SHP77 (cell line): ENCODE data around the gene SHISA3.
"Not testable (repeated sequence)": the region's sequence is repeated elsewhere in the genome, so short reads cannot be mapped to it uniquely, and the experiment has no call there.

Source experiments
- DNase-seq, 2 experiments: peaks; one replicate each; lab custom pipeline; 2025; lab: John Stamatoyannopoulos, UW

SHISA3 gene

DNA sequence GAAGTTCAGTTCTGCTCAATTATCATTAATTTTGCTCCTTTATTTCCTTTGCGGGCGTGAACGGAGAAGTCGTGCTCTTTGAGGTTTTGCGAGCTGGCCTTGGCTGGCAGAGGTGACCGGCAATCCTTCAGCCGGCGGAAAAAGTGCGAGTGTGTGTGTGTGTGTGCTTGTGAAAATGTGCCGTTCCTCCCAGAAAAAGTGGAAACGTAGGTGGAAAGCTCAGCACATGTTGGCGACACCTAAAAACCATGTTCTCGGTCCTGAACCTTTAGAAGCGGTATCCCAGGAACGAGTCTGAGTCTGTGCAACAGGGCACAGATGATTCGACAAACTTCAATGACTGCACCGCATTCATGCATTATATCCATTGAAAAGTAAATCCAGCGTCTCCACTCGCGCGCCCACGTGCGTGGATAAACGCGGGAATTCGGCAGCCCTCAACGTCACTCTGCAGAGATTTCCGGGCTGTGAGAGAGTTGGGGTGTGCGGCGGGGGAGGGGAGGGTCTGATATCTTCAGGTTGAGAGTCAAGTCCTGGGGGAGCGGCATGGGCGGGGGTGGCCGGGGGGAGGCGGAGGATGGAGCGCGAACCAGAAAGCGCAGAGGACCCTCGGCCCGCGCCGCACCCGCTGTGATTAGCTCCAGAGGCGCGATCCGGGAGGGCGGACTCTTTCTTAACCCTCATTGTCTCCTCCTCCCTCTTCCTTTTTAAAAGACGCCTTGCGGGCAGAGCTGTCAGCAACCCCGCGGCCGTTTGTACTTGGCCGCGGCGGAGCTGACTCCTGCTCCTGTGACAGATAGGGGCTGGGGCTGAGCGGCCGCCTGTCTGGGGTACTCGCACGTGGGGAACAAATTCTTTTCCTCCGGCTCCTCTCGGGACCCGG, at the start of gene SHISA3:
TSS of gene SHISA3 (plus strand) at position 737 of the 883 bp plus-strand sequence. CDS start 569 bp downstream, outside the sequence.
- no peak for DNase-seq

DNA sequence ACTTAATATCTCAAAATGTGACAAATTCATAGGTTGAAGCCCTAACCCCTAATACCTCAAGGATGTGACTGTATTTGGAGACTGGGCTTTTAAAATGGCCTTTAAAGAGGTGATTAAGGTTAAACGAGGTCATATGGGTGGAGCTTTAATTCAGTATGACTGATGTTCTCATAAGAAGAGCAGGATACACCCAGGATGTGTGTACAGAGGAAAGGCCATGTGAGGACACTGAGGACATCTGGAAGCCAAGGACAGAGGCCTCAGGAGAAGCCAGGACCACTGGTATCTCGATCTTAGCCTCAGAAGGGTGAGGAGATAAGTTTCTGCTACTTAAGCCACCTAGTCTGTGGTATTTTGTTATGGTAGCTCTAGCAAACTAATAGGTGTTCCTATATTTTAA, 49.0 kb upstream of the SHISA3 start:
- DNase-seq: no peak

DNA sequence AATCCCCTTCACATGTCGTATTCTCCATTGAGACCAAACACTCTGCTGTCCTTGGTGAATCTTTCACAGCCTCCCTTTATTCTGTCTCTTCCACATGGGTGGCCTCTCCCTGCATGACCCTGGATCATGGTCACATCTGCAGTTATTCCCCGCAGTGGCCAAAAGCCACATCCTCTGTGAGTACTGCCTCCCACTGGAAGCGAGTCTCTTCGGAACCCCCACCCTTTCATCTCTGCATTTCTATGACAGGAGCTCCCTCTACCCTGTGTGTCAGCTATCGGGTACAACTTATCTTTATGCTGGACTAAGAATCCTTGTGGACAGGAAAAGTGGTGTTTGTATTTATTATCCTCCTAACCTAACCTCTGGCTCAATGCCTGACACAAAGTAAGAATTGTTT, 48.6 kb upstream of the SHISA3 start:
- no peak for DNase-seq

DNA sequence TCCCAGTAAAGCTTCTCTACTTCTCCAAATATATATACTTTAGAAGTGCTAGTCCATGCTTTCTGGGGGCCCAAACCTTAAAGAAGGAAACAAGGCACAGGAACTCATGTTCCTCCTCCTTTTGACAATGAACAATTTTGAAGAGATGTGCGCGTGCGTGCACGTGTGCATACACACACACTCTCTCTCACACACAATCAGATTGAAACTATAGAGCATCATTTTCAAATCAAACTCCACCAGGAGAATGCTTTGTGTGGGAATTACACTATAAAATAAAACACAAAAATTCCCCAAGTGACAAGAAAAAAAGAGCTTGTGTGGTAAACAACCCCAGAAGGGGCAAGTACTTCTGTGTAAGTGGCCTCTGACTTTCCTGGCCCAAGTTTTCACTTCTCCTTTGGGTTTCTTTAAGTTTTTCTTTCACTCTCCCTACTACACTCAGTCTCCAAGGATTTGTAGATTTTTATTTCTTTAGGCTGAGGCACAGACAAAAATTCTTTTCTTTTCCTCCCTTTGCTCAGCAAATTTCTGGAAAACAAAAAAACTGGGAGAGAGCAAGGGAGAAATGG, 46.6 kb upstream of the SHISA3 start:
- no peak for DNase-seq

DNA sequence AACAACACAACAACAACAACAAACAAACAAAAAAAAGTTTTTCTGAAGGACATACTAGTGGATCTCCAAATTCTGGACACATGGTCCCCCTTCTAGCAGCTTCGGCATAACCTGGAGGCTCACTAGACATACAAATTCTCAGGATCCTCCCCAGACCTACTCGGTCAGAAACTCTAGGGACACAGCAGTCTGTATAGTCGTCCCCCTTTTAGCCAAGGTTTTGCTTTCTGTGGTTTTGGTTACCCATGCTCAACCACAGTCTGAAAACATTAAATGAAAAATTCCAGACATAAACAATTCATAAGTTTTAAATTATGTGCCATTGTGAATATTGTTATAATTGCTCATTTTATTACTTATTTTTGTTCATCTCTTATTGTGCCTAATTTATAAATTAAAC, 45.2 kb upstream of the SHISA3 start:
- DNase-seq: no peak

DNA sequence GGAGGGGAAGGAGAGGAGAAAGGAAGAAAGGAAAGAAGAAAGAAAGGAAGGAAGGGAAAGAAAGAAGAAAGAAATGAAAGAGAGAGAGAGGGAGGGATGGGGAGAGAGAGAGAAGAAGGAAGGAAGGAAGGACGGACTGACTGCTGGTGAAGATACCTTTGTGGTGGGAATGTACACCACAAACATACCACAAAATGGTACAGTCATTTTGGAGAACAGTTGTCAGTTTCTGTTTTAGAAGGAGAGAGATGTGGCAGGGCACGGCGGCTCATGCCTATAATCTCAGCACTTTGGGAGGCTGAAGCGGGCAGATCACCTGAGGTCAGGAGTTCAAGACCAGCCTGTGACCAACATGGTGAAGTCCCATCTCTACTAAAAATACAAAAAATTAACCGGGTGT, 40.0 kb upstream of the SHISA3 start:
- no peak for DNase-seq

DNA sequence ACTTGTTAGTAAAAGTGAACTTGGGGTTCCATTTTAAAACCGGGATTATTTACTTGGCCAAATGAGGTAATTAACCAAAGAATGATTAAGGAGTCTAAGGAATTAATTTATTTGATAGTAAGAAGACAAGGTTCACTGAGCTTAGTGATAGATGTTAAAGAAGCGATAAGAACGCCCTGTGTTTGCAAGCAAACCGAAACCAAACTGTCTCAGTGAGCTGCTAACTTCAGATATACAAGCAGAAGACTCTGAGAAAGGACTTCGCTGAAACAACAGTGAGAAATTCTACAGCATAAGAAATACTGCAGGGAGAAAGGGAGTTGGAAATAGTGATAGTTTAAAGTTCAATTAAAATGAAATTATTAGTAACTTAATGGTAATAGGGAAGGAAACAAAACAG, 37.6 kb upstream of the SHISA3 start:
- DNase-seq: no peak

DNA sequence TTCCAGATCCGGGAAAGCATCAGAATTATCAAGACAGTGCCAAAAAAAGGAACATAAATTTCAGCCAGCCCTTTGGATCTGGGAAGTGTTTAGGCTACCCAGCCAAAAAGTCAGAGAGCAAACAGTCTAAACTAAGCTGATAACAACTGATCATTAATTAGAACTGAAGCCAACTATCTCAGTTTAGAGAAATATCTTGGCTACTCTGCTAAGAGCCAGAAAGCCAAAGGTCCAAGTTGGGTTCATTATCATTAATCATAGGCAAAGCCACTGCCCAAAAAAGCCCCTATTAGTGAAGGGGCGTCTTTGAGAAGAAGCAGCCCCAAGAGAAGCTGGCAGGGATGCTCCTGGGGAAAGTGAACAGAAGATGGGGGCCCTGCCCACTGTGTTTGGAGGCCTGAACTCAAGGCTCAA, 37.0 kb upstream of the SHISA3 start:
- DNase-seq: no peak

DNA sequence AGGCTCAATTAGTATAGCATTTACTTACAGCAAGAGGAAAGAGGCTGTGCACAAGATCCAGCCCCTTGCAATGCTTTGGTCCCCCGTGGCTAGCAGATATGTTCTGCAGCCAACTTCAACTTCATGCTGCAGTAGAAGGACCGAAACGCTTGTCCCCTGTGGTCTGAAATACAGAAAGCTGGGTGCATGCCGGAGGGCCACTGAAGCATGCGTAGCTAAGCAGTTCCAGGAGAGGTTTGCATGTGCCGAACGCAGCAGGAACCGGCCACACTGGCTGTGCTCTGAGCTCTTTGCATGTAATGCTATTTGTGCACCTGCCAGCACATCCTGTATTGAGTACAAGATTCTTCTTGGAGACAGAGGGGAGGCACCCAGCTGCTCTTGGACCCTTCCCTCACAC, 35.8 kb upstream of the SHISA3 start:
- no peak for DNase-seq

DNA sequence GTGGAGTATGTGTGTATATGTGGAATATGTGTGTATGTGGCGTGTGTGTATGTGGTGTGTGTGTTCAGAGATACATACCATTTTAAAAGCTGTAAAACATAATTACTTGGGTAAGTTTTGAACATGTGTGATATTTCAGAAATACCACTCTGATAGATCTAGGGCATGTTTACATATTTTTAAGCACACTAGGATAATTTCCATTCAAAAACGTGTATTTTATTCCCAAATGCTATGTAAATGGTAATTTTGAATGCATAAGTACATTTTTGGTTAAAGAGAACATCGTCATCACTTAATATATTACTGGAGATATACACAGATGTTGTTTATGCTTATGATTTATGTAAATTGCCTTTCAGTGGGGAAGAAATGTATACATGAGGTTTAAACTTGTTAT, 34.7 kb upstream of the SHISA3 start:
- no peak for DNase-seq

DNA sequence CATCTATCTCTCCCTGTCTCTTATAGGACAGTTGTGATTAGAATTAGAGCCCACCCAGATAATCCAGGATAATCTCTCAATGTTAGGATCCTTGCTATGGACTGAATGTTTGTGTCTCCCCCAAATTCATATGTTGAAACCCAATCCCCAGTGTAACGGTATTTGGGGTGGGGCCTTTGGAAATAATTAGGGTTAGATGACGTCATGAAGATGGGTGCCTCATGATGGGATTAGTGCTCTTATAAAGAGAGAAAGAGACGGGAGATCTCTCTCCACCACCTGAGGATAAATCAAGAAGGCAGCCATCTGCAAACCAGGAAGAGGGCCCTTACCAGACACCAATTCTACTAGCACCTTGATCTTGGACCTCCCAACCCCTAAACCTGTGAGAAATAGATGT, 33.7 kb upstream of the SHISA3 start:
- DNase-seq: no peak

DNA sequence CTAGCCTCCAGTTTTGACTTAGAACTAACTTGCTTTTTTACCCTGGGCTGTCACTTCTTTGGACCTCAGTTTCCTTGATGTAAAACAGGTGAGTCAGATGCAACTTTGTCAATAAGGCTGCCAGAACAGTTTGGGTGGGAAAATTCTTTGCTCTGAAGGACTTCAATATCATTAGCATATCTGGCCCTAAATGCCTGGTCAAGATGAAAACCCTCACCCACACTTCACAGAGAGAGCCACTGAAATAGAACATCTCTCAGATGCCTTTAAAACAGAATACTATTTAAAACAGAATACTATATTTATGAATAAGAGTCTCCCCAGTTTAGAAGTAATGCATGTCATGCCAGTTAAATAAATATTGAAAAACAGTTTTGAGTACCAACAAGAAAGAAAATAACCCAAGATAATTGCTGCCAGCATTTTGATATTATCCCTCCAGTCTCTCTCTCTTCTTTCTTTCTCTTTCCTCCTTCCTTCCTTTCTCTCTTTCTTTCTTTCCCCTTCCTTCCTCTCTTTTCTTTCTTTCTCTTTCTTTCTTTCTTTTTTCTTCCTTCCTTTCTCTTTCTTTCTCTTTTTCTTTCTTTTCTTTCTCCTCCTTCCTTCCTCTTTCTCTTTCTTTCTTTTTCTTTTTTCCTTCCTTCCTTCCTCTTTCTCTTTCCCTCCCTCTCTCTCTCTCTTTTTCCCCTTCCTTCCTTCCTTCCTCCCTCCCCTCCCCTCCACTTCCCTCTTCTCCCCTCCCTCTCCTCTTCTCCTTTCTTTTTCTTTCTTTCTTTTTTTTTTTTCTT, 32.8 kb upstream of the SHISA3 start:
- DNase-seq: no peak

DNA sequence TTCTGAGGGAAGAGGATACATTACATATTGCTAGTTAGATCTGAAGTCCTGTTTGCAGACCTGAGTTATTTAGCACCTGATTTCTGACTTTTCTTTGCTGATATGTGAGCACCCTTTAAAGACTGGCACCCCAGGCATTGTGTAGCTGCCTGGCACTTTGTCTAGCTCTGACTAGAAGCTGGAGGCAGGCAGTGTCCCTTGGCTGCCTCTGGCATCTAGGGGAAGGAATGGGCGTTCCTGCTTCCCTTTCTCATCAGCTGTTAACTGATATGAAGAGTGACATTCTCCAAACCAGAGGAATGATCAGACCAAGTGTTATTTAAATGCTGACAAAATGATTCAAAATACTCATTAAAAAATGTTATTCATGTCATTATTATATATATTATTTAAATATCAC, 30.3 kb upstream of the SHISA3 start:
- DNase-seq: no peak

DNA sequence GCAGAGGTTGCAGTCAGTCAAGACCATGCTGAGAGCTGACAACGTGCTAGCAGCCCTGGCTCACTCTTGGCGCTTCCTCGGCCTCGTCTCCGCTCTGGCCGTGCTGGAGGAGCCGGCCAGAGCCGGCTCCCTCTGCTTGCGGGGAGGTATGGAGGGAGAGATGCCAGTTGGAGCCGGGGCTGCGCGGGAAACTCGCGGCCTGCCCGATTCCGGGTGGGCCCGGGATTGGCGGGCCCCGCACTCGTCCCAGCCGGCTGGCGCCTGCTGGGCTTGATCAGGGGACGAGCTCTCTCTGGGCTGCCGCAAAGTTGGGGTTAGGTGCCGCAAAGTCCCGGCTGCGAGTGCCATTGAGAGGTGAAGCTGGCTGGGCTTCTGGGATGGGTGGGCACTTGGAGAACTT, 27.8 kb upstream of the SHISA3 start:
- no peak for DNase-seq

DNA sequence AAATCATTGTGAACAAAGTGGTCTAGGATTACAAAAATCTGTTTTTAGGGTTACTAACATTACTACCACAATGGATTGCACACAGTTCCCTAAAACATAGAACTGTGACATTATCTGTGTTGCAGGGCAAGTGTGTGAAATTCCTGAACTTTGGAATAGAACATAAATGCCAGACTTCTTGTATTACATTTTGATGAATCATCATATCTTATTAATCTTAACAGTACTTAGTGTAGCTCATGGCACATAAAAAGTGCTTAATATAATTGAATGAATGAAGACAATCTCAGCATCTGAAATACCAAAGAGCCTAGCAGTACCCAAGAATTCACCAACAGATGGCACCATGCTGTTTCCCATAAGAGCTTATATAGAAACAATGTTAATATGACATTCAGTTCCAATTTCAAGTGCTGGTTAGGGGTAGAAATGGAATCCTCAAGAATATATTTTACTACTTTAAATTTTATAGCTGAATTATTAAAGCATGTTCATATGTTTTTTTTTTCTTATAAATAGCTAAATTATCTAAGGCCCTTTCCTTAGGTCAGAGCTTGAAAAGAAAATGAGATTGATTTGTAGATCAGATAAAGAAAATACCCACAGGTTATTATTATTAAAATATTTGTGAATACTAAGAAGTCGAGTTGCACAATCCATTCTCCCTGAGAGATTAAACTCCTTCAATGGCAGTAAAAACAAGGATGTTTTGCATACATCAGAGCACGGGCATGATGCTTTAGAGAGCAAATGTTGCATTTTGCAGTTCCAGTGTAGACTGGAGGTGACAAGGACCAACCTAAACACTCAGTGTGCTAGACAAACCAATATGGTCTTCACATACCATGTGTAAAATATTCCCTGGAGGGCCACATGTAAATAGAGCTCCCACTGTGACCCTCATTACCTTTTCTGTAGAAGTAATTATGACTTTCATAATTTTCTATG, 25.7 kb upstream of the SHISA3 start:
- peak in 1 of 2 experiments; percentile 4 for DNase-seq

DNA sequence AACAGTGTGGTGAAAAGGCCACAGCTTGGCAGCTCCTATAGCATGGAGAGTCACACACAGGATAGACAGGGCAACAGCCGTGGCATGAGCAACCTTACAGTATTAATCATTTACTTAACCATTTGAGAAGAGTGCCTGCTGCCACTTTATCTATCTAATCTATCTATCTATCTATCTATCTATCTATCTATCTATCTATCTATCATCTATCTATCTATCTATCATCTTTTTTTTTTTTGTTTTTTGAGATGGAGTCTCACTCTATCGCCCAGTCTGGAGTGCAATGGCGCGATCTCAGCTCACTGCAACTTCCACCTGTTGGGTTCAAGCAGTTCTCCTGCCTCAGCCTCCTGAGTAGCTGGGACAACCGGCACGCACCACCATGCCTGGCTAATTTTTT, 25.0 kb upstream of the SHISA3 start:
- DNase-seq: not testable (repeated sequence)

DNA sequence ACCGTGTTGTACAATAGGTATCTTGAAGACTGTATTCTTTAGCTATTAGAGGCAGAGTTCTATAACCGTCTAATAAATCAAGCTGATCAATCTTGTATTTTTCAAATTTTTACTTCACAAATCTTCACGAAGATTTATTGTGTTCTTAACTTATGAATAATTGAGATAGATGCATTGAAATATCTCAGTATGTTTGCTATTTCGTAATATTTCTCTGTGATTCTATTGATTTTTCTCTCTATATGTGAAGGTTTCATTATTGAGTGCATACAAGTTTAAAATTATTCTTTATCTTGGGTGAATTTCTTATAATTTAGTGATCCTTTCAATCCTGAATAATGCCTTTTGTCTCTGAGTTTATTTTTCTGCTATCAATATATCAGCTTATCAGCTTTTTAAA, 19.8 kb upstream of the SHISA3 start:
- no peak for DNase-seq

DNA sequence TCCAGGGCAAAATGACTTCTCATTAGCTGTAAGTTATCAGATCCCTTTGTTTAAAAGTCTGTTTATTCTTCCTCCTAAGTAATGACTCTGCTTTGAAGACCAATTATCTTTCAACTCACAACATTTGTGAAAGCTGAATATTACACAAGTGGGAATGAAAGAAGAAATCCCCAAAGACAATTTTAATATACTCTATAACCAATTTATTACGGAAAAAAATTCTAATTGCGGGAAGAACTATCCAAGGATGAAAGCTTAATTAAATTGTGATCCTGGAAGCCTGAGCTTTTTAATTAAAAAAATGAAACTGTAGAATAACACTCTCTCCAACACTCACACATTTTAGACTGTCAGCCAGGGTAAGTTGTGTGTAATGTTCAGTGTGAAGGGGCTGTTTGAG, 15.6 kb upstream of the SHISA3 start:
- DNase-seq: no peak

DNA sequence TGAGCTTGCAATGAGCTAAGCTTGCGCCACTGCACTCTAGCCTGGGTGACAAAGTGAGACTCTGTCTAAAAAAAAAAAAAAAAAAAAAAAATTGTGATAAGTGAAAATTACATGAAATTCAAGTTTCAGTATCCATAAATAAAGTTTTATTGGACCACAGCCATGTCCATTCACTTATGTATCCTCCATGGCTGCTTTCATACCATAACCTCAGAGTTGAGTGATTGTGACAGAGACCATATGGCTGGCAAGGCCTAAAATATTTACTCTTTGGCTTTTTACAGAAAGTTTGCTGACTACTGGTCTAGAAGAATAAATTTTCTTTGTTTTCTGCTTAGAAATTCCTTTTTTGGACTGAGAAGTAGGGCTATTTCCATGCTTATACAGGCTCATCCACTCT, 11.8 kb upstream of the SHISA3 start:
- no peak for DNase-seq

DNA sequence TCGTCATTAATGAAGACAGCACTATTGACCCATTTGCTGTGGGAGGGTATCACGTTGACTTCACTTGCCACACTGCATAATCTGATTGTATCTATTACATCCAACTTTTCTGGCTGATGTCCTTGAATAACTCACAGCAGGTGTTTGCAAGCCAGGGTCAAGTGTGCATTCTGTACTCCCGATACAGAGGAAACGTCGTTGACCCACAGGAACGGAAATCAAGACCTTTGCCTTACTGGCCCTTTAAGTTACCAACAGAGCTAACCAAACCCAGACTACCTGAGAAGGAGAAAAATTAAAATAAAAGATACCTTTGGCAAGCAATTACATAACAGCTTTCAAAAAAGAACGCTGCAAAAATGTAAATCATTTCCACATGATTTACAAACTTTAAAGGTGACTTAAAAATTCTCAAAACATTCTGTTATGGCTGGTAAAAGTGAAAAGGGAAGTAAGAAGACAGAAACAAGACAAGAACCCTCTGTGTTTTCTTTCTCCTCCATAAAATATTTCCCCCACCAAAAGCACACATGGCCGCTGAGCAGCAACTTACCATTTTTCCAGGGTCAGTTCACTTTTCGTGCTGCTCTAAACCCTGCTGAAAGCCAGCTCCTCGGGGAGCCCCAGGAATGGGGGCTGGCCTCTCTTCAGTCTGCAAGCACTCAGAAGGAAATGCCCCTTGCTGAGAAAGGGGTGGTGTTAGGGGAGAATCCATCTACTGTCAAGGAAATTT, 6.5 kb upstream of the SHISA3 start:
- DNase-seq: no peak

DNA sequence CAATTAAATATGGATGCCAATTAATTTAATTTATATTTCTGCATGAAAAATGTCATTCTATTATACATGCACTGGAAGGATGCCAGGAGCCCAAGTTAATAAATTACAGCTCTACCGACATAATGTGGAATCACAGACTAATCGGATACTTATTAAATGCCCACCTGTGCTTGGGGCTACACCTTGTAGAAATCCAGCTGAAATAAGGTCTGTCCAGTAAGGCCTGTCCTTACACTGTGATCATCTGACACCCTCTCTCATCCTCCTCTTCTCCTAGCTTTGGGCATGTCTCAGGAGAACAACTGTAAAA, 6.0 kb upstream of the SHISA3 start:
- DNase-seq: no peak
